ENCODE measurements around the gene SMAD6.

Gene SMAD6

DNA sequence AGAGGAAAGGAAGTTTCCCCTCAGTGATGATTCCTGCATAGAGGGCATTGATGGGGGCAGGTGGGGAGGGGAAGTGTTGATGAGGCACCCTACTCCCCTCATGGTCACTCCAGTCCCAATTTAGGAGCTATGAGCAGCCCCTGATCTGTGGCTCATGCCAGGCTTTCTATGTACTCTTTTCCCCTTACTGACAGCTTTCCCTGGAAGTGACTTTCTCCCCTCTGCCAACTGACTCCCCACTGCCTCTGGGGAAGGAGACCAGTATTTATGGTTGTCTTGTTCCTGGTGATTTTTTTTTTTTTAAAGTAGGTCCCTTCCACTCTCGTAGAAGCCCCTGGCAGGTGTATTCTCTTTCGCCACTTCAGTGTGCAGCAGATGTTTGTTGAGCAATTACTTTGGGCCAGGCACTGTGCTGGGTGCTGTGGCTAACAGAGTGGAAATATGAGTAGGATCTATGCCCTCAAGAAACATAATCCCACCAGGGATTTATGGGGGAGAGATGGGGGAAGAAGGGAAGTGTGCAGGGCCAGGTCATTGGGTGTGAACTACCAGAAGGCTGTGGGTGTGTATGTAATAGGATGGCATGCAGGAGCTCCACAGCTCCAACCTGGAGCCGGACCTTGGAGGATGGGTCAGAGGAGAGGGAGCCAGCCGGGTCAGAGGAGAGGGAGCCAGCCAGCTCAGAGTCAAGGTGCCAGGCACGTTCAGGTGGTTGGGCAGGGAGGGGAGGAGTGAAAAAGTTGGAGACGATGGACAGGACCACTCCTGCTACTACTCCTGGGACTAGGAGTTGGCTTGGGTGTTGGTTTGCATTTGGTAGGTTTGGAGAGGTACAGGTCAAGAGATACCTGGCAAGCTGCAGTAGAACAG is 3.5 kb downstream of the SMAD6 start:
- TF ChIP-seq, protein P1, sequence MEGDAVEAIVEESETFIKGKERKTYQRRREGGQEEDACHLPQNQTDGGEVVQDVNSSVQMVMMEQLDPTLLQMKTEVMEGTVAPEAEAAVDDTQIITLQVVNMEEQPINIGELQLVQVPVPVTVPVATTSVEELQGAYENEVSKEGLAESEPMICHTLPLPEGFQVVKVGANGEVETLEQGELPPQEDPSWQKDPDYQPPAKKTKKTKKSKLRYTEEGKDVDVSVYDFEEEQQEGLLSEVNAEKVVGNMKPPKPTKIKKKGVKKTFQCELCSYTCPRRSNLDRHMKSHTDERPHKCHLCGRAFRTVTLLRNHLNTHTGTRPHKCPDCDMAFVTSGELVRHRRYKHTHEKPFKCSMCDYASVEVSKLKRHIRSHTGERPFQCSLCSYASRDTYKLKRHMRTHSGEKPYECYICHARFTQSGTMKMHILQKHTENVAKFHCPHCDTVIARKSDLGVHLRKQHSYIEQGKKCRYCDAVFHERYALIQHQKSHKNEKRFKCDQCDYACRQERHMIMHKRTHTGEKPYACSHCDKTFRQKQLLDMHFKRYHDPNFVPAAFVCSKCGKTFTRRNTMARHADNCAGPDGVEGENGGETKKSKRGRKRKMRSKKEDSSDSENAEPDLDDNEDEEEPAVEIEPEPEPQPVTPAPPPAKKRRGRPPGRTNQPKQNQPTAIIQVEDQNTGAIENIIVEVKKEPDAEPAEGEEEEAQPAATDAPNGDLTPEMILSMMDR (conservative IDR thresholded peaks at IDR 0.05; ENCODE audit: low read depth, low read length): no peak
- no peaks in the 10 kb centered on the region for H4K20me1 ChIP-seq (ENCODE audit: insufficient read depth)
- no peaks in the 10 kb centered on the region for H3K79me2 ChIP-seq (ENCODE audit: insufficient read depth, low read depth)
- H2AFZ ChIP-seq (ENCODE audit: low read depth): no peak overlapping the region
- H3K4me2 ChIP-seq: no peak overlapping the region
- no peak overlapping the region for H3K27ac ChIP-seq
- H3K4me3 ChIP-seq (IDR thresholded peaks at IDR 0.05; ENCODE audit: insufficient read depth, low read depth, low read length): no peak overlapping the region
- H3K4me1 ChIP-seq (ENCODE audit: low read depth, poor library complexity, severe bottlenecking): no peaks in the 10 kb centered on the region
- H3K36me3 ChIP-seq (ENCODE audit: insufficient read depth): no peaks in the 10 kb centered on the region
- H3K9ac ChIP-seq: no peak overlapping the region
- peaks cover 8% of the 10 kb centered on the region for H3K27me3 ChIP-seq (ENCODE audit: insufficient read depth, low read depth)

DNA sequence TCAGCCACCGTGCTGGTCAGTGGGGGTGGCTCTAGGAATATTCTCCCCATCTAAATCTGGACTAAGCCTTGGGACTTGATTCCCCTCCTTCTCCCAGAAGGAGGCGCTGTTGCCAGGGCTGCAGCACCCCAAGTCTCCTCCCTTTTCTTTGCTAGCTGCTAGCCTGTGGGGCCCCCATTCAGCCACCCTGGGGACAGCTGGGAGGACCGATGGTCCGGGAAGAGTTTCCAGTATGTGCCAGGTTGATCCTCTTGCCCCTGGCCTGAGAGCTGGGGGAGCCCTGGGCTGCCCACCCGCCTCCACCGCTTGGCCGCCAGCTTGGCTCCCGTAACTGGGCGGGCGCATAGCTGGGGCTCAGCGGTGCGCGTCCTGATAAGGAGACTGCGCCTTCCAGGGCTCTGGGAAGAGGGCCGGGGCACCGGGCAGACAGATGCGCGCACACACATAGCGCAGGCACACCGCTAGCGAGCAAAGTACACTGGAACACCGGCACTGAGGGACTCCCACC is 4.2 kb downstream of the SMAD6 start:
- Histone ChIP-seq H3K4me1 (ENCODE audit: low read depth, poor library complexity, severe bottlenecking) (no peaks in the 10 kb centered on the region), H3K27ac (no peak overlapping the region), H3K4me3 (IDR thresholded peaks at IDR 0.05; ENCODE audit: insufficient read depth, low read depth, low read length) (no peak overlapping the region)

DNA sequence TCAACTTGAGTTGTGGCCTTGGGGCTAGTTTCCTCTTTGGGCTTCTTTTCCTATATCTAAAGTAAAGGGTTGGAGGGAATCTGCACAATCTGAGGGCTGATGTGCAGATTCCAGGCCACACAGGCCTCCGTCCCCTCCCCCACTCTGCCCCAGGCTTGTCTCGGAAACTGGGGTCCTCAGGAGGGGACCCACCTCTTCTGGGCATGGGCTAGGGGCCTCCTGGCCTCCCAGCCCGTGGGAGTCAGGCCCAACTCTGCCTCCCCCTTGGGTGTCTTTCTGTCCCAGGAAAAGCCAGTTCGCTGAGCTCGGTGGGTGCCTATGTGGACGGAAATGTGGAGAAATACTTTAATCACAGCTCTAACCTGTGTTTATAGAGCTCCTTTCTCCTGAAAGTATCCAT is 4.8 kb downstream of the SMAD6 start:
- H3K4me2 ChIP-seq: no peak overlapping the region

More for the DNA sequence above, 4.2 kb downstream of the SMAD6 start:
- Histone ChIP-seq H2AFZ (ENCODE audit: low read depth) (no peak overlapping the region), H3K4me2 (no peak overlapping the region), H4K20me1 (ENCODE audit: insufficient read depth) (no peaks in the 10 kb centered on the region), H3K9ac (no peak overlapping the region), H3K79me2 (ENCODE audit: insufficient read depth, low read depth) (no peaks in the 10 kb centered on the region), H3K27me3 (ENCODE audit: insufficient read depth, low read depth) (peaks cover 8% of the 10 kb centered on the region), H3K36me3 (ENCODE audit: insufficient read depth) (no peaks in the 10 kb centered on the region)
- TF ChIP-seq, protein P1 (conservative IDR thresholded peaks at IDR 0.05; ENCODE audit: low read depth, low read length): peak; percentile 42

DNA sequence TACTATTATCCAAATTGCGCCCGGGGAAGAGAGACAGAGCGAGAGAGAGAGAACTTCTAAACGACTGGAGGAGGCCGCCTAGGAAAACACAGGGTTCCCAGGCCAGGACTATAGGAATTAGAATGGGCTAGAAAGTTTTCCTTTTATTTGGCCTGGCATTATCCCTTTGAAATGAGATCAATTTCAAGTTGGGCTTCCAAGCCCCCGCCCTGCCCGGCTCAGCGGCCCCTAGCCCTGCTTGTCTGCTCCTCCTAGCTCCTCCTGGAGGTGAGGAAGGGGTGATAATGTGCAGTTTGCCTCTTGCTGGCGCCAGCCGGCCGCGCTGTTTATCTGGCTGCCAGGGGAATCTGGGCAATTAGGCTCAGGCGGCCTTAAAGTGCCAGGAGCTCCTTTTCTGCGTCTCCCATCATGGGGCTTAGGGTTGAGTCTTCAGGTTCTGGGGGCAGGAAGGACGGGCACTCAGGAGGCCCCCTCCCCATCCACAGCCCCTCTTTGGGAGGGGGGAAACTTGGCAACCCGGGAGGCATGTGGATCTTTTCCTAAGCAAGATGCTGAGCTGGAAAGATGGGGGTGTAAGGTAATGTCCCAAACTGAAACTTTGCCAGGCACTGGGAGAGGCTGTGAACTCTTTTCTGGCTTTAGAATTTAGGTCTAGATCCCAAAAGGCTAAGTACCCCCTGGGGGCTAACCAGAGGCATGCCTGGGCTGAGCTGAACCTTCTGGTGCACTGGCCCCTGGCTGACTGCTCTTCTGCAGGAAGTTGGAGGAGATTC is 5.5 kb downstream of the SMAD6 start:
- Histone ChIP-seq H2AFZ (ENCODE audit: low read depth) (no peak overlapping the region), H3K4me3 (IDR thresholded peaks at IDR 0.05; ENCODE audit: insufficient read depth, low read depth, low read length) (no peak overlapping the region), H3K4me1 (ENCODE audit: low read depth, poor library complexity, severe bottlenecking) (no peaks in the 10 kb centered on the region), H3K79me2 (ENCODE audit: insufficient read depth, low read depth) (no peaks in the 10 kb centered on the region), H4K20me1 (ENCODE audit: insufficient read depth) (no peaks in the 10 kb centered on the region), H3K36me3 (ENCODE audit: insufficient read depth) (no peaks in the 10 kb centered on the region), H3K27ac (no peak overlapping the region), H3K27me3 (ENCODE audit: insufficient read depth, low read depth) (peaks cover 8% of the 10 kb centered on the region), H3K4me2 (no peak overlapping the region), H3K9ac (no peak overlapping the region)
- TF ChIP-seq, protein P1 (conservative IDR thresholded peaks at IDR 0.05; ENCODE audit: low read depth, low read length): no peak

More for the DNA sequence above, 4.8 kb downstream of the SMAD6 start:
- Histone ChIP-seq H3K36me3 (ENCODE audit: insufficient read depth) (no peaks in the 10 kb centered on the region), H3K27ac (no peak overlapping the region), H3K9ac (no peak overlapping the region), H3K4me1 (ENCODE audit: low read depth, poor library complexity, severe bottlenecking) (no peaks in the 10 kb centered on the region), H3K79me2 (ENCODE audit: insufficient read depth, low read depth) (no peaks in the 10 kb centered on the region), H3K4me3 (IDR thresholded peaks at IDR 0.05; ENCODE audit: insufficient read depth, low read depth, low read length) (no peak overlapping the region), H2AFZ (ENCODE audit: low read depth) (no peak overlapping the region), H3K27me3 (ENCODE audit: insufficient read depth, low read depth) (peaks cover 8% of the 10 kb centered on the region), H4K20me1 (ENCODE audit: insufficient read depth) (no peaks in the 10 kb centered on the region)
- TF ChIP-seq, protein P1 (conservative IDR thresholded peaks at IDR 0.05; ENCODE audit: low read depth, low read length): no peak

All from KMS-11 (cell line).